Activated CD8-positive, alpha-beta T cell treated with anti-CD3 and anti-CD28 coated beads for 36 hours (primary cell): ENCODE data around the gene IFNL1. TPM values are rescaled to one million over a fixed set of nuclear protein-coding genes. Genes with fewer than 3 reads are reported as not detected.

ENCODE experiments used
- ATAC-seq: fragments of 200-7000 bp; cut with Tn5 transposase; one replicate; pipeline ENCODE4 v1.10.0; 2021; ENCODE audit warnings: mild to moderate bottlenecking, moderate library complexity
- CTCF ChIA-PET: fragments of 350-600 bp; sonication (Branson Sonifier 250); formaldehyde crosslinking; loops from one replicate; lab custom pipeline; 2021; ENCODE audit warnings: antibody characterized with exemption; lab: Charles Lee
- POLR2A ChIA-PET: fragments of 350-600 bp; sonication (Branson Sonifier 250); formaldehyde crosslinking; loops from one replicate; lab custom pipeline; 2021; ENCODE audit warnings: antibody characterized with exemption; lab: Charles Lee
- DNase-seq: peaks from one replicate; pipeline ENCODE4 v3.0.0-alpha.2; 2020
- H3K27ac Mint-ChIP-seq: one replicate; pipeline ENCODE4 v1.8.0; 2021; ENCODE audit warnings: mild to moderate bottlenecking, mixed read lengths
- H3K27me3 Mint-ChIP-seq: one replicate; pipeline ENCODE4 v1.8.0; 2021; ENCODE audit warnings: mixed read lengths
- H3K36me3 Mint-ChIP-seq: one replicate; pipeline ENCODE4 v1.8.0; 2021; ENCODE audit warnings: low read depth, mixed read lengths
- H3K4me1 Mint-ChIP-seq: one replicate; pipeline ENCODE4 v1.8.0; 2021; ENCODE audit warnings: low read depth, mixed read lengths
- H3K4me3 Mint-ChIP-seq: one replicate; pipeline ENCODE4 v1.8.0; 2021; ENCODE audit warnings: mild to moderate bottlenecking, moderate library complexity, mixed read lengths
- H3K9me3 Mint-ChIP-seq: one replicate; pipeline ENCODE4 v1.8.0; 2021; ENCODE audit warnings: mixed read lengths
- CTCF ChIP-seq: fragments of 200-600 bp; IDR thresholded peaks from one replicate; pipeline ENCODE4 v1.8.0; 2022; ENCODE audit warnings: antibody characterized with exemption, mild to moderate bottlenecking
- intact Hi-C: fragments of 100-400 bp; cut with micrococcal nuclease; formaldehyde crosslinking; loops from one replicate; pipeline ENCODE4 v1.10.0; 2022
- total RNA-seq, 2 experiments: library from RNA; stranded (reverse); gene quantifications; one replicate each; pipeline ENCODE4 v1.2.3, GENCODE V29; 2021

Gene IFNL1
- total RNA-seq, 2 experiments from 2014 or later, result not detected

DNA sequence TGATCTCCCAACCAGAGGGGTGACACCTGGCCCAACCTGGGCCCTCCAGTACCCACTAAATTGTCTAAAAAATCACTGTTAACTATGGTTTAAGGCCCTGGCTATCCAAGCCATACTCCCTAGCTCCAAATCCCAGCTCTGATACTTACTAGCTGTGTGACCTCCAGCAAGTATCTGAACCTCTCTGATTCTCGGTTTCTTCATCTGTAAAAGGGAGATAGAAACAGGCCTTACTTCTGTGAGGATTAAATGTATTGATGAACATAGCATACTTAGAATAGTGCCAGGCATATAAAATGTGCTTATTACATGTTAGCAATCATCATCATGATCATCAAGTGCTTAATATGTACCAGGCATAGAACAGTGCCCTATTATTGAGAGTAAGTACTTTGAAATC, 19.7 kb downstream of the IFNL1 start:
- no peak overlapping the region for H3K27ac Mint-ChIP-seq
- peaks cover 15% of the 10 kb centered on the region for H3K36me3 Mint-ChIP-seq
- DNase-seq (no peak), ATAC-seq (no peak)
- H3K9me3 Mint-ChIP-seq, result no peaks in the 10 kb centered on the region
- TF ChIP-seq CTCF, result no peak
- no peak overlapping the region for H3K4me3 Mint-ChIP-seq
- ChIA-PET CTCF (interaction anchor here (0.6 to 1.3 kb wide), 3 partner anchors 11 to 236 kb away, joined by 4 to 6 read pairs (median 4); no protein-coding TSS in a partner anchor), POLR2A (no interaction called here)
- H3K4me1 Mint-ChIP-seq, result peaks cover 12% of the 10 kb centered on the region
- intact Hi-C loops, result no loop called here
- no peaks in the 10 kb centered on the region for H3K27me3 Mint-ChIP-seq

DNA sequence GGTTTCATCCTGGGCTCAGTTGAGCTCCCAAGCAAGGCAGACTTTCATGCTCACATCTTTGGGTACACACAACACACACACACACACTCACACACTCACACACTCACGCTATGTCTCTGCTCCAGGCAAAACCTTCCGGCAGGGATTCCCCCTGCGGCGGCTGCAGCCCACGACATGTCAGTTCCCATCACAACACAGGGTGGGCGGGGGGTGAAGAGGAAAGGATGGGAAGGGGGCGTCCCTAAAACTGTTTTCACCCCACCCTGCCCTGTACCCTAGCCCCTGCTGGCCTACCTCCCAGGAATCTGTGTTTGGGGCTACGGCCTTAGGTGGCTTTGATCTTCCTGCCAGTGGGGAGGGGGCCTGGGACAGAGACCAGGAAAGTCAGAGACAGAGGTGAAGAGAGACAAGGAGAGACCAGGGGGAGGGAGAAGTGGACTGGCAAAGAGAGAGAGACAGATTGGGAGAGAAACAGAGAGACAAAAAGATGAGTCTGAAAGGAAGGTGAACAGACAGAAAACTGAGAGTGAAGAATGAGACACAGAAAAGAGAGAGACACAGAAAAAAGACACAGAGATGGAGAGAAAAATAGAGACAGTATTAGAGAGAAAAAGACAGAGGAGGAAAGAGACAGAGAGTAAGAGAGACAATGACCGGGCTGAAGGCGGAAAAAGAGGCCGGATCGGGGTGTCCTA, 20.6 kb downstream of the IFNL1 start:
- POLR2A ChIA-PET, result no interaction called here
- Mint-ChIP-seq H3K36me3 (peaks cover 12% of the 10 kb centered on the region), H3K4me1 (peaks cover 18% of the 10 kb centered on the region), H3K27me3 (no peaks in the 10 kb centered on the region), H3K4me3 (no peak overlapping the region), H3K9me3 (no peaks in the 10 kb centered on the region), H3K27ac (peak overlapping the region; percentile 0)
- intact Hi-C loops, result no loop called here
- CTCF ChIA-PET, result interaction anchor here (0.8 to 1.3 kb wide), 2 partner anchors 10 to 195 kb away, joined by 4 to 6 read pairs; no protein-coding TSS in a partner anchor
- DNase-seq, result no peak
- no peak for ATAC-seq
- no peak for TF ChIP-seq CTCF

DNA sequence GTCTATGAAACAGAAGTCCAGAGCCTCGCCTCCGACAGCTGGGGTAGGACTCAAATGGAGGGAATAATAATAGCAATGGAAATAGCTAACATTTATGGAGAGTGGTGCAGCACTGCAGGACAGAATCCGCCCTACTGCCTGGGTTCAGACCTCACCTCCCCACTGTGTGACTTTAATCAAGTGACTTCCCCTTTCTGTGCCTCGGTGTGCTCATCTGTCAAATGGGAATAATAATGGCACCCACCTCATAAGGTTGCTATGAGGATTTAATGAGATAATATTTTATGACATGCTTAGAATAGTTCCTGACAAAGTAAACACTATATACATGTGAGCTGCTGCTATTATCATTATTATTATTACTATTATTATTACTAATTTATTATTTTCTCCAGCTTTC, 21.3 kb downstream of the IFNL1 start:
- H3K9me3 Mint-ChIP-seq, result no peaks in the 10 kb centered on the region
- intact Hi-C loops, result no loop called here

GRCh38 chr19:39318071-39318470, 21.9 kb downstream of the IFNL1 start:
- Mint-ChIP-seq H3K27me3 (no peaks in the 10 kb centered on the region), H3K9me3 (no peaks in the 10 kb centered on the region), H3K4me1 (peaks cover 18% of the 10 kb centered on the region), H3K36me3 (peaks cover 6% of the 10 kb centered on the region), H3K4me3 (no peak overlapping the region), H3K27ac (no peak overlapping the region)
- no peak for ATAC-seq
- intact Hi-C loops, result no loop called here
- no peak for DNase-seq
- ChIA-PET CTCF (no interaction called here), POLR2A (no interaction called here)
- no peak for TF ChIP-seq CTCF

More for the DNA sequence above, 21.3 kb downstream of the IFNL1 start:
- Mint-ChIP-seq H3K27me3 (no peaks in the 10 kb centered on the region), H3K4me3 (no peak overlapping the region), H3K36me3 (peaks cover 8% of the 10 kb centered on the region), H3K4me1 (peaks cover 18% of the 10 kb centered on the region), H3K27ac (no peak overlapping the region)
- ChIA-PET CTCF (interaction anchor here (0.5 kb wide), 1 partner anchor 355 kb away, joined by 3 read pairs; no protein-coding TSS in a partner anchor), POLR2A (no interaction called here)
- TF ChIP-seq CTCF, result no peak
- no peak for ATAC-seq
- no peak for DNase-seq

- Mint-ChIP-seq H3K9me3 (no peaks in the 10 kb centered on the region), H3K27ac (no peak overlapping the region), H3K27me3 (no peaks in the 10 kb centered on the region), H3K36me3 (peaks cover 2% of the 10 kb centered on the region), H3K4me1 (peaks cover 18% of the 10 kb centered on the region), H3K4me3 (peak overlapping the region; percentile 76)
- POLR2A ChIA-PET, result no interaction called here
- intact Hi-C loops, result no loop called here
- TF ChIP-seq CTCF, result no peak
- DNase-seq (no peak), ATAC-seq (no peak)
- CTCF ChIA-PET, result no interaction called here
These were observed 22.5 kb downstream of the IFNL1 start for GRCh38 chr19:39318690-39319089.
